Transverse colon (tissue), 4 donors: ENCODE data around the gene CAPN5. TPM values are rescaled to one million over a fixed set of nuclear protein-coding genes. Genes with fewer than 3 reads are reported as not detected.
A peak's percentile ranks its signal among the peaks of the same experiment; 100 is the strongest.
"Not testable (repeated sequence)": the region's sequence is repeated elsewhere in the genome, so short reads cannot be mapped to it uniquely, and the experiment has no call there.

ENCODE experiments used
- DNase-seq: peaks from one replicate; pipeline ENCODE4 v3.0.0-alpha.2; 2019
- H3K27ac ChIP-seq, 4 donors: fragments of 200-600 bp; sonication (generic); 2 replicates each; pipeline ENCODE4 v1.5.1; 2016 to 2018; ENCODE audit warnings: inconsistent platforms in 4 of 4
- H3K27me3 ChIP-seq: fragments of 200-600 bp; sonication (generic); 2 replicates; pipeline ENCODE4 v1.5.1; 2017; ENCODE audit warnings: inconsistent platforms
- H3K36me3 ChIP-seq, 4 donors: fragments of 200-600 bp; sonication (generic); 2 replicates each; pipeline ENCODE4 v1.5.1; 2017 to 2019; ENCODE audit warnings: inconsistent platforms in 4 of 4
- H3K4me1 ChIP-seq, 4 donors: fragments of 200-600 bp; sonication (generic); 2 replicates each; pipeline ENCODE4 v1.5.1; 2017 to 2020; ENCODE audit warnings: inconsistent platforms in 4 of 4
- H3K4me3 ChIP-seq, 4 donors: fragments of 200-600 bp; sonication (generic); 1 replicate in 1 of 4; 2 replicates in 3 of 4; pipeline versions ENCODE4 v1.5.1 to v1.6.1; 2017 to 2019; ENCODE audit warnings: inconsistent platforms in 4 of 4
- H3K9me3 ChIP-seq, 2 donors: fragments of 200-600 bp; sonication (generic); 2 replicates each; pipeline ENCODE4 v1.5.1; 2017 to 2019; ENCODE audit warnings: inconsistent platforms in 2 of 2
- EP300 ChIP-seq: sonication (generic); formaldehyde crosslinking; IDR thresholded peaks from one replicate; pipeline ENCODE4 v1.6.1; 2017; ENCODE audit warnings: antibody characterized with exemption, low read depth
- POLR2A ChIP-seq: fragments of 450-650 bp; IDR thresholded peaks from one replicate; pipeline ENCODE4 v1.6.1; 2016; ENCODE audit warnings: antibody characterized with exemption, mild to moderate bottlenecking, moderate library complexity
- POLR2AphosphoS5 ChIP-seq, 3 donors: sonication (generic); formaldehyde crosslinking; IDR thresholded peaks; one replicate each; pipeline ENCODE4 v1.6.1; 2016; ENCODE audit warnings: antibody characterized with exemption in 3 of 3
- WGBS, 2 donors: methylation state at CpG; one replicate each; pipeline ENCODE4 v1.1.5; 2018; ENCODE audit warnings: low coverage in 1 of 2; 5-methylcytosine and 5-hydroxymethylcytosine counted together
- in situ Hi-C, 4 donors: fragments of 200-750 bp; cut with MboI; loops; one replicate each; pipeline versions ENCODE4 v1.15.0 to v1.15.1; 2017; ENCODE audit warnings: low sequenced_read_pairs in 3 of 4, low pct_ligation_motif_present in 1 of 4, low pct_unique_long_range_greater_than_20kb in 1 of 4
- intact Hi-C: fragments of 100-400 bp; cut with DNase I; formaldehyde crosslinking; loops from one replicate; pipeline ENCODE4 v1.15.1; 2023; ENCODE audit warnings: low total_unique reads
- total RNA-seq, 4 donors: library from RNA; depleted of rRNA; stranded (reverse); fragments of >200 nt; gene quantifications; one replicate each; pipeline ENCODE4 v1.1.0, GENCODE V29; 2016
- TF ChIP-seq, protein P1 (sequence below), 5 experiments: fragments of 200-600 bp in 3 of 5; fragments of 450-650 bp in 2 of 5; sonication (generic) in 3 of 5; IDR thresholded peaks; 1 replicate in 2 of 5; 2 replicates in 3 of 5; pipeline ENCODE4 v1.5.1; 2016 to 2017; ENCODE audit warnings: antibody characterized with exemption in 5 of 5, inconsistent platforms in 3 of 5, mild to moderate bottlenecking in 2 of 5, moderate library complexity in 1 of 5

Gene CAPN5
- total RNA-seq, 4 donors from 2014 or later: 210 to 290 (median 214) TPM

DNA sequence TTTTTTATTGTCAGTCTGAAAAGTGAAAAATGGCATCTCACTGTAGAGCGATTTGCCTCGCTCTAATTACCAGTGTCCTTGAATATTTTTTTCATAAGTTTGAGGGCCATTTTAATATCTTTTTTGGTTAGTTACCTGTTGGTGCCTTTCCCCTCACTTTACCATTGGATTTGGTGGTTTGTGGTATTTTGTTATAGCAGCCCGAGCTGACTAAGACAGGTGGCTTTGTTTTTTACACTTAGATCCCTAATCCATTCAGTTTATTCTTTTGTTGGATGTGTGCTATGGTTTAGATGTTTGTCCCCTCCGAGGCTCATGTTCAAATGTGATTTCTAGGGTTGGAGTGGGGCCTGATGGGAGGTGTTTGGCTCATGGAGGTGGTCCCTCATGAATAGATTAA is 6.5 kb upstream of the CAPN5 start:
- no peak for DNase-seq
- WGBS, 2 donors: 83 to 100% methylated on average over 2 to 4 of the region's 4 CpGs
- Histone ChIP-seq H3K27me3 (no peaks in the 10 kb centered on the region), H3K27ac (peak overlapping the region; percentile 70 to 79 (median 74)), H3K9me3 (peaks cover 10 to 16% of the 10 kb centered on the region in 2 donors), H3K36me3 (no peaks in the 10 kb centered on the region), H3K4me3 (no peak overlapping the region), H3K4me1 (peaks cover 0 to 38% (median 15%) of the 10 kb centered on the region in 4 donors)
- in situ Hi-C loops (no loop called here), intact Hi-C loops (no loop called here)
- TF ChIP-seq, protein P1, sequence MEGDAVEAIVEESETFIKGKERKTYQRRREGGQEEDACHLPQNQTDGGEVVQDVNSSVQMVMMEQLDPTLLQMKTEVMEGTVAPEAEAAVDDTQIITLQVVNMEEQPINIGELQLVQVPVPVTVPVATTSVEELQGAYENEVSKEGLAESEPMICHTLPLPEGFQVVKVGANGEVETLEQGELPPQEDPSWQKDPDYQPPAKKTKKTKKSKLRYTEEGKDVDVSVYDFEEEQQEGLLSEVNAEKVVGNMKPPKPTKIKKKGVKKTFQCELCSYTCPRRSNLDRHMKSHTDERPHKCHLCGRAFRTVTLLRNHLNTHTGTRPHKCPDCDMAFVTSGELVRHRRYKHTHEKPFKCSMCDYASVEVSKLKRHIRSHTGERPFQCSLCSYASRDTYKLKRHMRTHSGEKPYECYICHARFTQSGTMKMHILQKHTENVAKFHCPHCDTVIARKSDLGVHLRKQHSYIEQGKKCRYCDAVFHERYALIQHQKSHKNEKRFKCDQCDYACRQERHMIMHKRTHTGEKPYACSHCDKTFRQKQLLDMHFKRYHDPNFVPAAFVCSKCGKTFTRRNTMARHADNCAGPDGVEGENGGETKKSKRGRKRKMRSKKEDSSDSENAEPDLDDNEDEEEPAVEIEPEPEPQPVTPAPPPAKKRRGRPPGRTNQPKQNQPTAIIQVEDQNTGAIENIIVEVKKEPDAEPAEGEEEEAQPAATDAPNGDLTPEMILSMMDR (IDR thresholded peaks at IDR 0.05): no peak
- TF ChIP-seq POLR2A (no peak), EP300 (no peak), POLR2AphosphoS5 (IDR thresholded peaks at IDR 0.05) (no peak)

DNA sequence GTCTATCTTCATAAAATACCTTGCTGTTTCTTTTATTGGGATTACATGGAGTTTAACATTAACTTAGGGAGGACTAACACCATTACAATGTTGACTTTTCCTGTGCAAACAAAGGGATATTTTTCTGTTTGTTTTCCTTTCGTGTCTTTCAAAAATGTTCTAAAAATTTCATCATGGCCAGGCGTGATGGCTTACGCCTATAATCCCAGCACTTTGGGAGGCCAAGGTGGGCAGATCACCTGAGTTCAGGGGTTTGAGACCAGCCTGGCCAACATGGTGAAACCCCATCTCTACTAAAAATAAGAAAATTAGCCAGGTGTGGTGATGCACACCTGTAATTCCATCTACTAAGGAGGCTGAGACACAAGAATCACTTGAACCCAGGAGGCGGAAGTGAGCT is 5.5 kb upstream of the CAPN5 start:
- intact Hi-C loops, H3K4me3 ChIP-seq, in situ Hi-C loops, DNase-seq, H3K27me3 ChIP-seq, H3K36me3 ChIP-seq: not testable (repeated sequence)
- peak overlapping the region; percentile 70 to 79 (median 74) for H3K27ac ChIP-seq
- H3K9me3 ChIP-seq: peaks cover 8 to 13% of the 10 kb centered on the region in 2 donors
- 49 to 64% methylated on average over 4 of the region's 4 CpGs for WGBS, 2 donors
- peak in 1 of 3 donors; percentile 37 for TF ChIP-seq POLR2AphosphoS5 (IDR thresholded peaks at IDR 0.05)
- peaks cover 0 to 49% (median 25%) of the 10 kb centered on the region in 4 donors for H3K4me1 ChIP-seq

DNA sequence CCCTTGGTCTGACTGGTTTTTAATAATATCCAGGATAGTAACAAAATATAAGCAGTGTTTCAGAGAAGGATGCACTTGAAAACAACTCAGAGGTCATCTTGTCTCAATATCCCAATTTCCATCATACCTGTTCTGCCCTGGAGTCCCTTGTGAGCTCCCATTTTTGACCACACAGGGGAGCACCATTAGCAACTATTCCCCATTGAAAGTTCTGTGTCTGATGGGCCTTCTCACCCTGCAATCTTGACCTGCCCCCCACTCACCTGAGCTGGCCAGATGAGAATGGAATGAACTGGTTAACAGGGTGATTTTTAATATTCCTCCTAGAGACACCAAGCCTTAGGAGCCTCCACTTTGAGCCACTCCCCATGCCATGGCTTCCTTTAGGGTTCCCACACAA is 3.8 kb upstream of the CAPN5 start:
- intact Hi-C loops (no loop called here), in situ Hi-C loops (no loop called here)
- DNase-seq: no peak
- TF ChIP-seq POLR2AphosphoS5 (IDR thresholded peaks at IDR 0.05): no peak
- no peak for TF ChIP-seq EP300
- no peak for TF ChIP-seq POLR2A
- TF ChIP-seq, protein P1 (IDR thresholded peaks at IDR 0.05): no peak
- peaks cover 0 to 52% (median 30%) of the 10 kb centered on the region in 4 donors for H3K4me1 ChIP-seq
- H3K36me3 ChIP-seq: no peaks in the 10 kb centered on the region
- H3K27ac ChIP-seq: peak overlapping the region; percentile 56 to 73 (median 66)
- H3K4me3 ChIP-seq: no peak overlapping the region
- H3K27me3 ChIP-seq: no peaks in the 10 kb centered on the region
- H3K9me3 ChIP-seq: no peaks in the 10 kb centered on the region

DNA sequence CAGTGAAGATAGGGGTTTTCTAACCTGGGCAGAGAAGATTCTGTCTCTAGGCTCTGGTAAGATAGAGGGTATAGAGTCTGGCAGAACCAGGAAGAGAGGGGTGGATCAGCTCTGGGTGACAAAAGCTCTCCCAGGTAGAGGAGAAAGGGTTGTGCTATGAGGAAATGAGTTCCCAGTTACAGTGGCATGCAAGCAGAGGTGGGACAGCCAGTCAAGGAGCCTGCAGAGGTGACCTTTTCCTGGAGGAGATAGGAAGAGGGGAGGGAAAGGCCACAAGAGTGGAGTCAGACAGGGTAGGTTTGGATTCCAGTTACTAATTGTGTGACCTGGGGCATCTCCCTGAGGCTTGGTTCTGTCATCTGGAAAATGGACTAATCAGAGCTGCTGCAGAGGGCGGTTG is 3.4 kb upstream of the CAPN5 start:
- H3K9me3 ChIP-seq: no peaks in the 10 kb centered on the region
- intact Hi-C loops: no loop called here
- H3K36me3 ChIP-seq: no peaks in the 10 kb centered on the region
- H3K27me3 ChIP-seq: no peaks in the 10 kb centered on the region
- TF ChIP-seq EP300 (no peak), POLR2AphosphoS5 (IDR thresholded peaks at IDR 0.05) (no peak), POLR2A (peak; percentile 47)
- TF ChIP-seq, protein P1 (IDR thresholded peaks at IDR 0.05): no peak
- peak overlapping the region; percentile 56 to 73 (median 66) for H3K27ac ChIP-seq
- no peak for DNase-seq
- in situ Hi-C loops: no loop called here
- no peak overlapping the region for H3K4me3 ChIP-seq
- H3K4me1 ChIP-seq: peaks cover 0 to 52% (median 32%) of the 10 kb centered on the region in 4 donors
- WGBS, 2 donors: 91% methylated on average over 1 of the region's 1 CpG; no CpG with 5 or more reads in 1 of the 2 donors

DNA sequence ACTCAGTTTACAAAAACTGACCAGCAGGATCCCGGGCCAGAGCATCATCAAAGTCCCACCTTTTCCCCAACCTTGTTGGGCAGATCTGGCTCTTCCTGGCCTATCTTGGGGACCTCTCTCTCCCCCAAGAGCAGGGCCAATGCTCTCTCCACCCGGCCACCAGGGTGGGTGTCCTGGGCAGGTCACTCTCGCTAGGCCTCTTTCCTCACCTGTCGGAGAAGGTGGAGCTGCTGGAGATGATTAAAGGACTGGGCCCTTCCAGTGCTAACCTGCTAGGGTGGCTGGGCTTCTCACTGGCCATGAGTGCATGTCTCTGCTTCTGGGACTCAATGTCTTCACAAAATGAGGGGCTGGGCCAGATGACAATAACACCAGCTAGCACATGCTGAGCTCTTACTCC is 2.9 kb upstream of the CAPN5 start:
- DNase-seq: no peak
- Histone ChIP-seq H3K9me3 (no peaks in the 10 kb centered on the region), H3K4me3 (no peak overlapping the region), H3K27ac (peak overlapping the region; percentile 56 to 73 (median 66)), H3K4me1 (peaks cover 4 to 55% (median 36%) of the 10 kb centered on the region in 4 donors), H3K36me3 (no peaks in the 10 kb centered on the region), H3K27me3 (no peaks in the 10 kb centered on the region)
- in situ Hi-C loops (no loop called here), intact Hi-C loops (no loop called here)
- TF ChIP-seq POLR2A (no peak), POLR2AphosphoS5 (IDR thresholded peaks at IDR 0.05) (no peak), EP300 (no peak)
- TF ChIP-seq, protein P1 (IDR thresholded peaks at IDR 0.05): no peak
- 98 to 100% methylated on average over 1 to 4 of the region's 4 CpGs for WGBS, 2 donors
